Keratinocyte (primary cell): ENCODE measurements around the gene KDM6B. TPM values are rescaled to one million over a fixed set of nuclear protein-coding genes. Genes with fewer than 3 reads are reported as not detected.

ENCODE experiments used
- DNase-seq: peaks from one replicate; pipeline ENCODE4 v3.0.0-alpha.2; 2011; ENCODE audit warnings: low read depth, missing footprints, low spot score
- FAIRE-seq: peaks from 2 replicates; lab custom pipeline; 2011; peaks lifted over from hg19 to GRCh38; lab: Jason Lieb, UNC
- H2AFZ ChIP-seq: 2 replicates; pipeline ENCODE4 v1.6.0; 2012; ENCODE audit warnings: low read length, control low read depth, inconsistent platforms; ENCODE audit not compliant: control insufficient read depth
- H3K27ac ChIP-seq: 2 replicates; pipeline ENCODE4 v1.5.1; 2011; ENCODE audit warnings: low read length; ENCODE audit not compliant: control insufficient read depth, insufficient read depth
- H3K27me3 ChIP-seq: 3 replicates; pipeline ENCODE4 v1.6.0; 2011; ENCODE audit warnings: low read length; ENCODE audit not compliant: control insufficient read depth, insufficient read depth; ENCODE audit errors: extremely low read depth
- H3K36me3 ChIP-seq, 2 experiments: 2 replicates in 1 of 2; 3 replicates in 1 of 2; pipeline ENCODE4 v1.5.1; 2011; ENCODE audit warnings: low read length in 2 of 2, mild to moderate bottlenecking in 1 of 2; ENCODE audit not compliant: control insufficient read depth in 2 of 2, insufficient read depth in 2 of 2; ENCODE audit errors: extremely low read depth in 1 of 2
- H3K4me1 ChIP-seq: 3 replicates; pipeline ENCODE4 v1.5.1; 2011; ENCODE audit warnings: low read length; ENCODE audit not compliant: control insufficient read depth, insufficient read depth; ENCODE audit errors: extremely low read depth
- H3K4me2 ChIP-seq: 3 replicates; pipeline ENCODE4 v1.6.0; 2011; ENCODE audit warnings: low read depth, low read length; ENCODE audit not compliant: control insufficient read depth, insufficient read depth; ENCODE audit errors: extremely low read depth
- H3K4me3 ChIP-seq, 3 experiments: fragments of 200-600 bp in 1 of 3; sonication (generic) in 1 of 3; 2 replicates in 2 of 3; 3 replicates in 1 of 3; pipeline ENCODE4 v1.5.1; 2011 to 2016; ENCODE audit warnings: low read length in 3 of 3, mild to moderate bottlenecking in 3 of 3, control low read depth in 2 of 3, inconsistent platforms in 1 of 3, low read depth in 1 of 3, mixed read lengths in 1 of 3, mixed run types in 1 of 3, moderate library complexity in 1 of 3; ENCODE audit not compliant: control insufficient read depth in 2 of 3, insufficient read depth in 2 of 3; ENCODE audit errors: extremely low read depth in 1 of 3
- H3K79me2 ChIP-seq: 2 replicates; pipeline ENCODE4 v1.6.0; 2012; ENCODE audit warnings: low read length; ENCODE audit not compliant: control insufficient read depth, insufficient read depth
- H3K9ac ChIP-seq: 3 replicates; pipeline ENCODE4 v1.6.0; 2011; ENCODE audit warnings: low read length; ENCODE audit not compliant: control insufficient read depth, insufficient read depth; ENCODE audit errors: extremely low read depth
- H3K9me1 ChIP-seq: 3 replicates; pipeline ENCODE4 v1.6.0; 2011; ENCODE audit warnings: low read length; ENCODE audit not compliant: control insufficient read depth, insufficient read depth; ENCODE audit errors: extremely low read depth
- H3K9me3 ChIP-seq: 2 replicates; pipeline ENCODE4 v1.5.1; 2012; ENCODE audit warnings: low read depth, low read length; ENCODE audit not compliant: control insufficient read depth
- H4K20me1 ChIP-seq: 3 replicates; pipeline ENCODE4 v1.6.0; 2011; ENCODE audit warnings: low read length; ENCODE audit not compliant: control insufficient read depth, insufficient read depth; ENCODE audit errors: extremely low read depth
- CTCF ChIP-seq, 3 experiments: IDR thresholded peaks in 1 of 3; conservative IDR thresholded peaks in 1 of 3; optimal IDR thresholded peaks in 1 of 3; 2 replicates in 2 of 3; 3 replicates in 1 of 3; pipeline versions ENCODE3 to v1.5.1; 2011; ENCODE audit warnings: low read length in 3 of 3, mild to moderate bottlenecking in 3 of 3, moderate library complexity in 2 of 3, control low read depth in 1 of 3, inconsistent platforms in 1 of 3; ENCODE audit not compliant: insufficient read depth in 2 of 3; ENCODE audit errors: extremely low read depth in 1 of 3
- EZH2 ChIP-seq: IDR thresholded peaks from one replicate; pipeline ENCODE4 v1.6.1; 2012; ENCODE audit warnings: inconsistent platforms, mild to moderate bottlenecking, low read length, moderate library complexity
- dilution Hi-C: fragments of 300-500 bp; cut with MboI; formaldehyde crosslinking; loops from one replicate; pipeline ENCODE4 v1.7.0; 2020; ENCODE audit warnings: low sequenced_read_pairs; ENCODE audit not compliant: extremely low pct_ligation_motif_present
- polyA plus RNA-seq, 5 experiments: library from polyadenylated mRNA; depleted of rRNA in 3 of 5; stranded (reverse) in 3 of 5; stranded (forward) in 1 of 5; unstranded in 1 of 5; fragments of >200 nt; gene quantifications; 1 replicate in 1 of 5; 2 replicates in 3 of 5; 3 replicates in 1 of 5; pipeline versions ENCODE4 v1.2.1 to v1.2.3, GENCODE V29; 2011 to 2012; ENCODE audit warnings: missing spikeins in 2 of 5, low read depth in 1 of 5, low replicate concordance in 1 of 5

KDM6B gene
- polyA plus RNA-seq, 1 donor (not counting 4 experiments of a cell fraction or from before 2014, with no cell fraction given): 1.6 TPM

- dilution Hi-C loops: no loop called here
- H3K4me2 ChIP-seq: no peak overlapping the region
- no peaks in the 10 kb centered on the region for H3K27me3 ChIP-seq
- no peaks in the 10 kb centered on the region for H3K79me2 ChIP-seq
- H3K9ac ChIP-seq: no peak overlapping the region
- no peaks in the 10 kb centered on the region for H3K36me3 ChIP-seq
- DNase-seq: no peak
- TF ChIP-seq CTCF (optimal IDR thresholded peaks at IDR 0.05 in 1 of 3, IDR thresholded peaks at IDR 0.05 in 1 of 3, conservative IDR thresholded peaks at IDR 0.05 in 1 of 3; ENCODE audit: extremely low read depth in 1 of 3, insufficient read depth in 2 of 3, low read length in 3 of 3): no peak
- no peak for TF ChIP-seq EZH2
- no peaks in the 10 kb centered on the region for H3K9me3 ChIP-seq
- no peaks in the 10 kb centered on the region for H3K9me1 ChIP-seq
- H2AFZ ChIP-seq: no peak overlapping the region
- peaks cover 6% of the 10 kb centered on the region for H3K4me1 ChIP-seq
- no peak overlapping the region for H3K27ac ChIP-seq
- no peak for FAIRE-seq
- no peaks in the 10 kb centered on the region for H4K20me1 ChIP-seq
- no peak overlapping the region for H3K4me3 ChIP-seq
Measured at GRCh38 chr17:7831233-7831632, 2.8 kb upstream of the KDM6B start.

GRCh38 chr17:7832431-7832830, 1.6 kb upstream of the KDM6B start:
- Histone ChIP-seq H3K27ac (no peak overlapping the region), H2AFZ (no peak overlapping the region), H3K79me2 (no peaks in the 10 kb centered on the region), H3K27me3 (no peaks in the 10 kb centered on the region), H3K9me1 (no peaks in the 10 kb centered on the region), H3K36me3 (no peaks in the 10 kb centered on the region), H3K9ac (no peak overlapping the region), H3K9me3 (no peaks in the 10 kb centered on the region), H3K4me2 (no peak overlapping the region), H4K20me1 (no peaks in the 10 kb centered on the region), H3K4me1 (peaks cover 12% of the 10 kb centered on the region), H3K4me3 (no peak overlapping the region)
- TF ChIP-seq EZH2 (no peak), CTCF (optimal IDR thresholded peaks at IDR 0.05 in 1 of 3, IDR thresholded peaks at IDR 0.05 in 1 of 3, conservative IDR thresholded peaks at IDR 0.05 in 1 of 3; ENCODE audit: extremely low read depth in 1 of 3, insufficient read depth in 2 of 3, low read length in 3 of 3) (no peak)
- dilution Hi-C loops: no loop called here
- FAIRE-seq (no peak), DNase-seq (no peak)
